CD4-positive, alpha-beta T cell treated with Interferon alpha-2 for 1 hour (primary cell): ENCODE data around the gene TTLL3.

Experiments used
- DNase-seq, 2 donors: peaks; one replicate each; pipeline ENCODE4 v3.0.0-alpha.2; 2020 to 2022

Gene TTLL3

GRCh38 chr3:9781978-9782603 lies 28.0 kb upstream of the TTLL3 start:
- DNase-seq: no peak

GRCh38 chr3:9782770-9783169 lies 27.3 kb upstream of the TTLL3 start:
- DNase-seq: peak in 1 of 2 donors; percentile 37

GRCh38 chr3:9783954-9784353 lies 26.1 kb upstream of the TTLL3 start:
- DNase-seq: no peak

GRCh38 chr3:9784965-9785364 lies 25.1 kb upstream of the TTLL3 start:
- no peak for DNase-seq

GRCh38 chr3:9785602-9786001 lies 24.5 kb upstream of the TTLL3 start:
- no peak for DNase-seq

- no peak for DNase-seq
Measured at GRCh38 chr3:9786209-9786739, 23.8 kb upstream of the TTLL3 start.

- peak in 1 of 2 donors; percentile 15 for DNase-seq
Measured at GRCh38 chr3:9786825-9787669, 23.0 kb upstream of the TTLL3 start.

GRCh38 chr3:9787714-9788113 lies 22.3 kb upstream of the TTLL3 start:
- DNase-seq: peak in 1 of 2 donors; percentile 15

GRCh38 chr3:9791127-9791526 lies 18.9 kb upstream of the TTLL3 start:
- DNase-seq: no peak

- DNase-seq: no peak
Measured at GRCh38 chr3:9791790-9792404, 18.2 kb upstream of the TTLL3 start.

- peak; percentile 91 to 93 for DNase-seq
Measured at GRCh38 chr3:9792405-9793160, 17.5 kb upstream of the TTLL3 start, which contains the start of the genes ARPC4 and TADA3. ARPC4 (plus strand) TSS chr3:9793082; CDS start chr3:9793122, 40 bp downstream. TADA3 (minus strand) TSS chr3:9792473; CDS start chr3:9791466, 1,007 bp downstream.

GRCh38 chr3:9793161-9793781 lies 16.8 kb upstream of the TTLL3 start:
- DNase-seq: peak; percentile 33 to 36

GRCh38 chr3:9794400-9794799 lies 15.7 kb upstream of the TTLL3 start:
- DNase-seq: no peak

- DNase-seq: peak in 1 of 2 donors; percentile 18
Measured at GRCh38 chr3:9795207-9795606, 14.9 kb upstream of the TTLL3 start.

- DNase-seq: no peak
Measured at GRCh38 chr3:9797196-9797945, 12.7 kb upstream of the TTLL3 start.

GRCh38 chr3:9800529-9800928 lies 9.5 kb upstream of the TTLL3 start:
- DNase-seq: no peak

GRCh38 chr3:9803494-9803893 lies 6.6 kb upstream of the TTLL3 start:
- no peak for DNase-seq

GRCh38 chr3:9804996-9805395 lies 5.1 kb upstream of the TTLL3 start:
- no peak for DNase-seq

GRCh38 chr3:9806137-9806536 lies 3.9 kb upstream of the TTLL3 start:
- DNase-seq: no peak

GRCh38 chr3:9806688-9807589 lies 3.1 kb upstream of the TTLL3 start:
- DNase-seq: no peak
